Measurements from ENCODE around the gene ECHS1.

ECHS1 gene

GRCh38 chr10:133315847-133316246 lies 57.3 kb downstream of the ECHS1 start:
- TF ChIP-seq SP1 (IDR thresholded peaks at IDR 0.05): no peak
- no peak for TF ChIP-seq SUZ12 (IDR thresholded peaks at IDR 0.05)
- no peak for TF ChIP-seq LEF1 (IDR thresholded peaks at IDR 0.05; ENCODE audit: borderline replicate concordance)
- TF ChIP-seq NFRKB (IDR thresholded peaks at IDR 0.05): no peak
- no peak for TF ChIP-seq HDGF (IDR thresholded peaks at IDR 0.05; ENCODE audit: borderline replicate concordance)
- TF ChIP-seq TARDBP (IDR thresholded peaks at IDR 0.05): no peak
- TF ChIP-seq ELF4 (IDR thresholded peaks at IDR 0.05): no peak
- TF ChIP-seq BHLHE40 (IDR thresholded peaks at IDR 0.05; ENCODE audit: borderline replicate concordance): no peak
- no peak for TF ChIP-seq L3MBTL2 (conservative IDR thresholded peaks at IDR 0.05)
- no peak for TF ChIP-seq ARNT (IDR thresholded peaks at IDR 0.05)
- TF ChIP-seq PKNOX1 (IDR thresholded peaks at IDR 0.05): no peak
- TF ChIP-seq FOXM1 (IDR thresholded peaks at IDR 0.05; ENCODE audit: borderline replicate concordance): no peak
- no peak for TF ChIP-seq FOXK2 (IDR thresholded peaks at IDR 0.05)
- TF ChIP-seq ZNF384 (IDR thresholded peaks at IDR 0.05): no peak
- no peak for TF ChIP-seq CTBP1 (IDR thresholded peaks at IDR 0.05; ENCODE audit: borderline replicate concordance)

GRCh38 chr10:133314911-133315310 lies 58.2 kb downstream of the ECHS1 start:
- TF ChIP-seq ARNT (IDR thresholded peaks at IDR 0.05) (no peak), FOXA1 (IDR thresholded peaks at IDR 0.05) (no peak), BHLHE40 (IDR thresholded peaks at IDR 0.05; ENCODE audit: borderline replicate concordance) (no peak), LEF1 (IDR thresholded peaks at IDR 0.05; ENCODE audit: borderline replicate concordance) (no peak), FOXM1 (IDR thresholded peaks at IDR 0.05; ENCODE audit: borderline replicate concordance) (no peak), CTBP1 (IDR thresholded peaks at IDR 0.05; ENCODE audit: borderline replicate concordance) (no peak)
- ChIA-PET POLR2A (interaction anchor here (1.6 kb wide), 1 partner anchor 9 kb away, joined by 5 read pairs; no protein-coding TSS in a partner anchor), CTCF (interaction anchor here (0.8 to 1.8 kb wide), 2 partner anchors 14 to 15 kb away, joined by 4 to 7 read pairs; no protein-coding TSS in a partner anchor)
- no peak for DNase-seq (ENCODE audit: extremely low spot score)

More at GRCh38 chr10:133315847-133316246, 57.3 kb downstream of the ECHS1 start:
- DNase-seq (ENCODE audit: extremely low spot score): no peak
- POLR2A ChIA-PET: interaction anchor here (1.6 kb wide), 1 partner anchor 8 kb away, joined by 5 read pairs; no protein-coding TSS in a partner anchor
- CTCF ChIA-PET: interaction anchor here (0.8 kb wide), 1 partner anchor 14 kb away, joined by 4 read pairs; no protein-coding TSS in a partner anchor

- no peak for DNase-seq (ENCODE audit: extremely low spot score)
- TF ChIP-seq BHLHE40 (IDR thresholded peaks at IDR 0.05; ENCODE audit: borderline replicate concordance): no peak
- TF ChIP-seq HDGF (IDR thresholded peaks at IDR 0.05; ENCODE audit: borderline replicate concordance): no peak
- TF ChIP-seq SUZ12 (IDR thresholded peaks at IDR 0.05): no peak
- no peak for TF ChIP-seq FOXM1 (IDR thresholded peaks at IDR 0.05; ENCODE audit: borderline replicate concordance)
- no peak for TF ChIP-seq NFRKB (IDR thresholded peaks at IDR 0.05)
- TF ChIP-seq L3MBTL2 (conservative IDR thresholded peaks at IDR 0.05): no peak
- TF ChIP-seq LEF1 (IDR thresholded peaks at IDR 0.05; ENCODE audit: borderline replicate concordance): no peak
- TF ChIP-seq ELF4 (IDR thresholded peaks at IDR 0.05): no peak
- TF ChIP-seq TARDBP (IDR thresholded peaks at IDR 0.05): no peak
- TF ChIP-seq ARNT (IDR thresholded peaks at IDR 0.05): no peak
- TF ChIP-seq SP1 (IDR thresholded peaks at IDR 0.05): no peak
- no peak for TF ChIP-seq CTBP1 (IDR thresholded peaks at IDR 0.05; ENCODE audit: borderline replicate concordance)
- no peak for TF ChIP-seq FOXK2 (IDR thresholded peaks at IDR 0.05)
- no peak for TF ChIP-seq FOXA1 (IDR thresholded peaks at IDR 0.05)
- CTCF ChIA-PET: interaction anchor here (0.6 to 1.8 kb wide), 2 partner anchors 16 to 35 kb away, joined by 3 to 7 read pairs; no protein-coding TSS in a partner anchor
- POLR2A ChIA-PET: no interaction called here
These were observed 60.0 kb downstream of the ECHS1 start for GRCh38 chr10:133313192-133313591.

GRCh38 chr10:133312769-133313145 lies 60.4 kb downstream of the ECHS1 start:
- ChIA-PET POLR2A (no interaction called here), CTCF (no interaction called here)
- DNase-seq (ENCODE audit: extremely low spot score): no peak
- no peak for TF ChIP-seq LEF1 (IDR thresholded peaks at IDR 0.05; ENCODE audit: borderline replicate concordance)
- no peak for TF ChIP-seq L3MBTL2 (conservative IDR thresholded peaks at IDR 0.05)
- no peak for TF ChIP-seq ELF4 (IDR thresholded peaks at IDR 0.05)
- no peak for TF ChIP-seq ARNT (IDR thresholded peaks at IDR 0.05)
- TF ChIP-seq HDGF (IDR thresholded peaks at IDR 0.05; ENCODE audit: borderline replicate concordance): no peak
- no peak for TF ChIP-seq BHLHE40 (IDR thresholded peaks at IDR 0.05; ENCODE audit: borderline replicate concordance)
- no peak for TF ChIP-seq FOXM1 (IDR thresholded peaks at IDR 0.05; ENCODE audit: borderline replicate concordance)
- no peak for TF ChIP-seq PKNOX1 (IDR thresholded peaks at IDR 0.05)
- TF ChIP-seq FOXK2 (IDR thresholded peaks at IDR 0.05): no peak
- TF ChIP-seq TARDBP (IDR thresholded peaks at IDR 0.05): no peak
- no peak for TF ChIP-seq FOXA1 (IDR thresholded peaks at IDR 0.05)
- no peak for TF ChIP-seq ZNF384 (IDR thresholded peaks at IDR 0.05)

All from HEK293T (cell line).